Activated T-helper 9 cell treated with anti-CD3 and anti-CD28 coated beads, Interleukin-2, amount 50 U/mL, for 16 hours (primary cell): ENCODE data around the gene SLC8A2.
A peak's percentile ranks its signal among the peaks of the same experiment; 100 is the strongest.
"Not testable (repeated sequence)": the region's sequence is repeated elsewhere in the genome, so short reads cannot be mapped to it uniquely, and the experiment has no call there.

ENCODE experiments used
- DNase-seq: peaks from one replicate; pipeline ENCODE4 v3.0.0-alpha.2; 2020; ENCODE audit warnings: low read depth

SLC8A2 gene

DNA sequence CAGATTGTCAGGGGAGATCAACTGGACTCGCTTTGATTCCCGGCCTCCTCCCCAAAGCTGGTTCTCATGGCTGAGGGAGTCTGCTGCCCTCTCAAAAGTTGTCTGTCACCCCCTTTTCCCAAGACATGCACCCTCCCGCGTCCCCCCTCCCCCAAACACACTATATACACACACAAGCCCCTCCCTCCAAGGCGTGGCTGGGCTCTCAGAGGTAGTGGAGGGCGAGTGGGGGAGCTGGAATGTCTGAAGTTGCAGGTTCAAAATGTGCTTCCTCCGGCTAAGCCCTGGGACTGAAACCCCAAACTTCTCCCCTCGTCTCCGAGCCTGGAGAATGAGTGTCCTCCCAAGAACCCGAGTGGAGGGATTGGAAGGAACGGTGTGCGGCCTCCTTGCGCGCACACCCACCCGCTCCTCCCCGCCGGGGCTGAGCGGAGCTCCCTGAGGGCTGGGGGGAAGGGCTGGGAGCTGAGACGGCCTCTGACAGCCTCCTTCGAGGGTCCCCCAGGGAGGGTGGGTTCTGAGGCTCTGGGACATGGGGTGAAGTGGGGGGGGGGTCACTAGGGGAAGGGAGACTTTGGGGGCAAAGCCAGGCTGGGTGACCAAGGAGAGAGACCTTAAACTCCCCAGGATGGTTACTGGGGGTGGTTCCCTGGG, 42.4 kb downstream of the SLC8A2 start:
- DNase-seq: no peak

DNA sequence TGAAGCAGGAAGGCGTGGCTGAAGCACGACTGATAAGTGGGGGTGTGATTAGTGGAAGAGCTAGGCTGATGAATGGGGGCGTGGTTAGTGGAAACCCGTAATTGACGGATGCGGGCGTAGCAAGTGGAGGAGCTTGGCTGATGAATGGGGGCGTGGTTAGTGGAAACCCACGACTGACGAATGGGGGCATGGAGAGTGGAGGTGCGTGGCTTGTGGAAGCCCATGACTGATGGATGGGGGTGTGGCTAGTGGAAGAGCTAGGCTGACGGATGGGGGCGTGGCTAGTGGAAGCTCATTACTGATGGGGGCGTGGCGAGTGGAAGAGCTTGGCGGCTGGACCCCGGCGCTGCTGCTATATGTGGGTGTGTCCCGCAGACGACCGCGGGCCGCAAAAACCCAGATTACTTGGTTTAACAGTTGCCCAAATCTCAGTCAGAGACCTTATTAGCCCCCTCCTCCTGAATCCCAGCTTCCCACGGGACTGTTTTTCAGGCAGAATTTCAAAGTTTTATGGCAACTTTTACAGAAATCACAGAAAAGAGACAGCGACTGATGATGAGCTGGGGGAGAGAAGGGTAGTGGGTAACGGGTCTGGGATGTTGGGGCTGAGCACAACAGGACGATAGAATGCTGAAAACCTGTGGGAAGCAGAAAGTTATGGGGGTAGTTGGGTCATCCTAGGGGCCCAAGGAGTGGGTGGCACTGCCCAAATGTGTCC, 43.4 kb downstream of the SLC8A2 start:
- peak; percentile 61 for DNase-seq

DNA sequence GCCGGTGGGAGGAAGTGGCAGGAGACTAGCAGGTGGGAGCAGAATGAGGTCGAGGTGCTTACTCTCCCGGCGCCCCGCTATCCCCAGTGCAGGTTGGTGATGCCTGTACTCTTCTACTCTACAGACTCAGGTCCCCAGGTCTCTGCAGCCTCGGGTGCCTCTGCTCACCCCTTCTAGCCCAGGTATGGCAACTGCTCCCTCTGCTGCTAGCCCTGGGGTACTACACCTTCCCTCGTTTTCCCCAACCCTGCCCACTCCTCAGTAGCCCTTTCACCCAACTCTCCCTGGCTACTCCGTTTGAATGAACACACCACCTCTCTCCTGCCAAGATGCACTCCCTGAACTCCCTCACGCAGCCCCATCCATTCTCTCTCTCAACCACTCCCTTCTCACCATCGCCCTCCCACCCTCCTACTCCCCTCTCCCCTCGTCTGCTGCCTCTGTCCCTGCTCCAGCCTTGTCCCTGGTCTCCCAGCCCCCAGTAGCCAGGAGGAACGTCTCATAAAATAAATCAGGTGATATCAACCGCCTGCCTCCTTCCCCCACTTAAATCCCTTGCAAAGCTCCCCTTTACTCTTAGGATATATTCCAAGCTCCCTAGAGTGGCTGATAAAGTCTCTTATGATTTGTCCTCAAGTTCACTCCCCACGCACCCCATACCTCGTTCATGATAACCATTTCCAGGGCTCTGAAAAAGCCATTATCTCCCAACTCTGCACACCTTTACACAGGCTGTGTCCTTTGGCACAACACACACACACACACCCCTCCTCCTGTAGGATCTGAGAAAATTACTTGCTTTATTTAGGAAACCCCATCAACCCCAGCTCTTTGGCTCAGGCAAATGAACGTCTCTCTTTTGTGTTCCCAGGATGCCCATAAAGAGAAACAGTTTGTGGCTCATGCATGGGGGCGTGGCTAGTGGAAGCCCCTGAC, 44.2 kb downstream of the SLC8A2 start:
- peak; percentile 52 for DNase-seq

DNA sequence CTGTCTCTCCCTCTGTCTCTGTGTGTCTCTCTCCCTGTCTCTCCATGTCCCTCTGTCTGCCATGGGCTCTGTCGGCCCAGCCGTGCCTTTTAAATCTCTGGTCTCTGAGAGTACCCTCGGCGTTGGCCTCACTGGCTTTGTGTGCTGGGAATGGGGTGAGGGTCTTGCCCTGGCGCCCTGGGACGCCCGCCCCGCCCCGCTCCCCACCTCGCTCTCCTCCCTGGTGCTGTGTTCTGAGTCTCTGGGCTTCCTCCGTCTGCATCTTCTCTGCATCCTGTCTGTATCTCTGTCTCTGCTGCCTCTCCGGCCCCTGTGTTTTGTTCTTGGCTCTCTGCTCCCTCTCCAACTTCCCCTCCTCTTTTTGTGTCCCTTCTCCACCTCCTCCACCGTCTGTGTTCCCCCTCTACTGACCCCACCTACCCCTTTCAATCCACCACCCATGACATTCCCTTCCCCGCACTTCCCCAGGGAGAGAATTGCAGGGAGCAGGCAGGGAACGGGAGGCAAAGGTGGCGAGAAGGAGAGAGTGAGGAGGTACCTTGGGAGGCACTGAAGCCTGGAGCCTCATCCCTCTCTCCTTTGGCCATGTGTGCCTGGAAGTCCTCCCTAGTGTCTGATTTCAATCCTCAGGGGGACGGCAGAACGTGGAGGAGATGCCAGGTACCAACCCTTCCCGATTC, 48.4 kb downstream of the SLC8A2 start:
- DNase-seq: no peak

DNA sequence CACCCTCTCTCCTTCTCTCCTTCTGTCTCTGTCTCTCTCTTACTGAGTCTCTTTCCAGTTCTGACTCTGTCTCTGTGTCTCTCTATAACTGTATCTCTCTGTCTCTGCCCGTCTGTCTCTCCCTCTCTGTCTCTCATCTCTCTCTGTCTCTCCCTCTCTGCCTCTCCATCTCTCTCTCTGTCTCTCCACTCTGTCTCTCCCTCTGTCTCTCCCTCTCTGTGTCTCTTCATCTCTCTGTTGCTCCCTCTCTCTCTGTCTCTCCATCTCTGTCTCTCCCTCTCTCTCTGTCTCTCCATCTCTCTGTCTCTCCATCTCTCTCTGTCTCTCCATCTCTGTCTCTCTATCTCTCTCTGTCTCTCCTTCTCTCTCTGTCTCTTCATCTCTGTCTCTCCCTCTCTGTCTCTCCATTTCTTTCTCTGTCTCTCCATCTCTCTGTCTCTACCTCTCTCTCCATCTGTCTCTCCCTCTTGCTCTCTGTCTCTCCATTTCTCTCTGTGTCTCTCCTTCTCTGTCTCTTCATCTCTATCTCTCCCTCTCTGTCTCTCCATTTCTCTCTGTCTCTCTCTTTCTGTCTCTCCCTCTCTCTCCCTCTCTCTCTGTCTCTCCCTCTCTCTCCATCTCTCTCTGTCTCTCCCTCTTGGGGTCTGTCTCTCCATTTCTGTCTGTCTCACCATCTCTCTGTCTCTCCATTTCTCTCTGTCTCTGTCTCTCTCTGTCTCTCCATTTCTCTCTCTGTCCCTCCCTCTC, 49.1 kb downstream of the SLC8A2 start:
- no peak for DNase-seq

DNA sequence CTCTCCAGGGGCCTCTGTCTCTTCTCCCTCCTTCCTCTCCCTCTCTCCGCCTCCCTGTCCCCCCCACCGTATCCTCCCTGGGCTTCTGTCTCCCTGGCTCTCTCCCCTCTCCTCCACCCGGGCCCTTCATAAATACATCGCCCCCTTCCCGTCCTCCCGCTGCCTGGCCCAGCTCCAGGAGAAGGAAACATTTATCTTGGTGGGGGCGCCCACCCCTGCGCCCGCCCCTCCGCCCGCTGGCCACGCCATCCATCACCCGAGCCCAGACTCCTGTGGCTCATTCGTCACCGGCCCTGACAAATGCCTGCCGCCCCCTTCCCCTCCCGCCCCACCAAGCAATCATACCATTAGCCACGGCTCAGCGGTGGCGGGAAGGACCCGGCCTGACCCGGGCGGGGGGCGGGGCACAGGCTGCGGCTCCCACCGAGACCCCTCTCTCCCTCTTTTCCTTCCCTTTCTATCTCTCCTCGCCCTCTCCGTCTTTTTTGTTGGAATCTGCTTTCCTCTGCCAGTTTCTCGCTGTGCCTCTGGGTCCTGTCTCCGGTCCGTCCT, 49.8 kb downstream of the SLC8A2 start:
- DNase-seq: no peak

DNA sequence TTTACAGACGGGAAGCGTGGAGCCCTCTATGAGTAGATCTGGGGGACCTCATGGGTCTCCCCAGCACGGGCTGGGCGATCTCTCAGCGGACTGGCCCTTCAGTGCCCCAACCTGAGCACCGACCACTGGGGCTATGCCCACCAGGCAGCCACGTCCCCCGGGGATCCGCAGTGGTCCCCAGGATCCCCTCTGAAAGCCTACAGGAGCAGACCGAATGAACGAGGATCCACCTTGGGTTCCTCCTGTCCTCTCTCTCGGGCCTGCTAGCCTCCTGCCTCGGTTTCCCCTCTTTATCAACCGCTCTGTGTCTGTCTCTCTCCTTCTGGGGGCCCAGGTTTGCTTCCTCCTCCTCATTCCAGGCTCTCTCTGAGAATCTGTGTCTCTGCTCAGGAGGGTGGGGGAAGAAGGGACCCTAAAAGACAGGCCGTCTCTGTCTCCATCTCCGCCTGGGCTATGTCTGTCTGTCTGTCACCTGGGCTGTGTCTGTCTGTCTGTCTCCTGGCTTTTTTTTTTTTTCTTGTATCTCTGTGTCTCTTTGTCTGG, 50.4 kb downstream of the SLC8A2 start:
- DNase-seq: no peak

DNA sequence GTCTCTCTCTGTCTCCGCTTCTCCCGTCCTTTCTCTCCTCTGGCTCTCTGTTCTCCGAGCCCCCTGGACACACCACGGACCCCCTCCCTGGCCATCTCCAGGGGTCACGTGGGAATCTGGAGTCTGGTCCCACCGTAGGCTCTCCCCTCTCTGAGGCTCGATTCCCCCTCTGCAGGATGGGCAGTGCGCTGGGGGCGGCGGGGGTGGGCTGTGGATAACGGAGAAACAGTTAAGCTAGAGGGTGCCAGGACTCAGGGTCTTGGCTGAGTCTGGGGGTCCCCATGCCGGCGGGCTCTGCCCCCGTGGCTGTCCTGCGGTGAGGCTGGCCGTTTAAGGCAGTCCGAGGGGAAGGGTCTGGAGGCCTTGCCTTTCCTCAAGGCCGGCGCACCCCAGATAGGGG, 51.9 kb downstream of the SLC8A2 start:
- no peak for DNase-seq

DNA sequence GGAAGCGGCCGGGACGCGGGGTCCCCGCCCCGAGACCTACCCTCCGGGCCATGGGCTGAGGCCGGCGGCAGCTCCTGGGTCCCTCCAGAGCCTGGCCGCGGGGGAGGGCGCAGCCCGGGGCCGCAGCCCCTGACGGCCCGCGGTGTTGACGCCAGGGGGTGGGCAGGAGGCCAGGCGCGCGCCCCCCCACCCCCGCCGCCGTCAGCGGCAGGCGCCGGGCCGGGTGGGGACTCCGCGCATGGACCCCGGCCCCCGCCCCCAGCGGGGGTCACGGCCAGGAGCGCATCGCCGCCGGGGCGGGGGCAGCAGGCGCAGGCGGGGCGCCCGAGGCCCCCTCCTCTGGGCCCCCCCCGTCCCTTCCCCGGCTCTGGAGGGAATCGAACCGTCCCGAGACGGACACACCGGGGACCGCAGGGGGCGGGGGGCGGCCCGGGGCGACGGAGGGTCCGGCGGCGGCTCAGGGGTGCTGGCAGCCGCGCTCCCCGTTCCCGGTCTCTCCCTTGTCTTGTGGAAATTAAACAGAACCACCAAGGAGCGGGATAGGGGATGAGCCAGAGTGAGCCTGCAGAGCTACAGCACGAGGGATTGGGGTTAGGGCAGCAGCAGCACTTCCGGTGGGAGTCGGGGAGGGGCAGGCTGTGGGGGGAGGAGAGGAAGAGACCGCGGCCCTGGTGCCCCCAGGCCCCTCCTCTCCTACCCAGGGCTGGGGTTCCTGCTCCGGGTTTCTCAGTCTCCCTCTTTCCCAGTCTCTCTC, 52.5 kb downstream of the SLC8A2 start, which contains the start of gene MEIS3:
TSS of gene MEIS3 (minus strand) at position 498 of the 754 bp plus-strand sequence. CDS start at position 52, 446 bp downstream.
- DNase-seq: no peak

DNA sequence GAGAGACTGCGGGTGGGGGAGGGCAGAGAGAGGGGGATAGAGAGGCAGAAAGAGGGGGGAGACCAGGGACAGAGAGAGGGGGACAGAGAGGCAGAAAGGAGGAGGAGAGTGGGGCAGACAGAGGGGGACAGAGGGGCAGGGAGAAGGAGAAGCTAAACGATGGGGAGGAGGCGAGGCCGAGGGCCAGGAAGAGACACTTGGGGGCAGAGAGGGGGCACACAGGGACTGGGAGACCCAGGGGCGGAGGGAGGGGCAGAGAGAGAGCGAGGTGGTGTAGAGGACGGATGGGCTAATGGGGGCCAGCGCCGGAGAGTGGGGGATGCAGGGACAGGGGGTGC, 53.0 kb downstream of the SLC8A2 start:
- no peak for DNase-seq

DNA sequence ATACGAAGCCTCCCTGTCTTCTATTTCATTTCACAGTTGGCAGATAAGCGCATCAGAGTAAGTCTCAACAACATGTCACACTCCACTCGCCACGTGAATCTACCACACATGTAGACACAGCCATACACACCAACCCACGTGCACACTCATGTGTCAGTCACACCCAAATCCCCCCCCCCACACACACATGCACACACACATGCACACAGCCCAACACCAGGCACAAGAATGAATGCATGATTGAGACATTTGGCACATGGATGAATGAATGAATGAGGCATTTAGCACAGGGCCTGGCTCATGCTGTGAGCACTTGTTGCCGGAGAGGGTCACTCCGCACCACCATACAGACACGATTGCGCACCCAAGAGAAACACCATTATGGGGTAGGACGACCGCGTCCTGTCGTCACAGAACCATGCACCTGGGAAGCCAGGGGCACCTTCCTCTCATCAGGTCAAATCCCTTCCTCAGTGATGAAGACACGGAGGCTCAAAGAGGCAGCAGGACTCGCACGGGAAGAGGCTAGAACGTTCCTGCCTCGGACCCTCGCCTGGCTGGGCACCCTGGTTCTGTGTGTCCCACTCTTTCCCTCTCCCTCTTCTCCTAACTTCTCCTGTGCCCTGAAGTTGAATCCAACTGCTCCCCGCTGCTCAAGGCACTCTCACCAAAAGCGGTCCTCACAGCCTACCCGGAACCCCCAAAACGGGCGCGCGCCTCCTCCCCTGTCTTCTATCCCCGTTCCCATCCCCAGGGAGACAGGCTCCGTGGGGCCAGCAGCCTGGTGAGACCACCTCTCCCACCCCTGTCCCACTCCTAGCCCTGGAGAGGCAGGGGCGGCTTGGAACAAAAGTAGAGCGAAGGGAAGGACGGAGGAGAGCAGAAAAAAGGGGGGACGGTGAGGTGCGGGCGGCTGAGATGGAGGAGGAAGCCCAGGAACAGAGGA, 53.7 kb downstream of the SLC8A2 start:
- DNase-seq: no peak

DNA sequence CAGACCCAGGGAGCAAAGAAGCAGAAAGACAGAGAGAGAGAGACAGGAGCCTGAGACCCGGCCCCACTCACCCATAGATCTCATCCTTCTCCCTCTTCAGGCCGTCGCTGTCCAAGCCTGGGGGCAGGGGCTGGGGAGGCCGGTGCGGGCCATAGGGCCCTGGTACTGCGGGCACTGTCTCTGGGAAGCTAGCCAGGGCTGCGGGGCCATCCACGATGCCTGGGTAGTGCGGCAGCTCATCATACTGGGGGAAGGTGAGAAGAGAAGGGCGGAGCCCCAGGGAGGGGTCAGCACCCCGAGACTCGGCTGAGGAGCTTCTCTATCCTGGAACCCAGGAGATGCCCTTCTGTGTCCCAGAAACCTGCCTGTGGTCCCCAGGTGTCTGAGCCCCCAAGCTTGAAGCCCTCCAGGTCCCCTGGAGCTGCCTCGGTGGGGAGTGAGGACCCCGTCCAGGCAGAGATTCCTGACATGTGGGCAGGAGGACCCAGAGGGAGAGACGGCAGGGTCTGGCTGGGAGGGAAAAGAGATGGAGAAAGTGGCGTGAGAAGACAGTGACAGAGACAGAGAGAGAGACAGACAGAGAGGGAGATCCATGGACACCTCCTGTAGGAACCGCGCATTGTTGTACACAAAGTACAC, 54.5 kb downstream of the SLC8A2 start:
- no peak for DNase-seq

DNA sequence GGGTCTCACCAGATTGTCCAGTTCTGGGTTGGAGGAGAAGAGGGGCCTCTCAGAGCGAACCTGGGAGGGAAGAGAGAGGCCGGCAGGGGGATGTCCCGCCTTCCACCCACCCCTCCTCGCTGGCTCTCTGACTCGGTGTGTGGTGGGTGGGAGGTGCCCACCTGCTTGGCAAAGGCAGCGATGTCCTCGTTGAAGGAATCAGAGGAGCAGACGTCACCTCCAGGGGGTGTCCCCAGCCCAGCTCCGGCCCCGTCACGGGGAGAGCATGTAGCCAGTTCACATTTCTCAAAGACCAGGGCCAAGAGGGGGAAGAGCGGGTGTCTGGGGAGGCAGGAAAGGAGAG, 55.1 kb downstream of the SLC8A2 start:
- DNase-seq: no peak

DNA sequence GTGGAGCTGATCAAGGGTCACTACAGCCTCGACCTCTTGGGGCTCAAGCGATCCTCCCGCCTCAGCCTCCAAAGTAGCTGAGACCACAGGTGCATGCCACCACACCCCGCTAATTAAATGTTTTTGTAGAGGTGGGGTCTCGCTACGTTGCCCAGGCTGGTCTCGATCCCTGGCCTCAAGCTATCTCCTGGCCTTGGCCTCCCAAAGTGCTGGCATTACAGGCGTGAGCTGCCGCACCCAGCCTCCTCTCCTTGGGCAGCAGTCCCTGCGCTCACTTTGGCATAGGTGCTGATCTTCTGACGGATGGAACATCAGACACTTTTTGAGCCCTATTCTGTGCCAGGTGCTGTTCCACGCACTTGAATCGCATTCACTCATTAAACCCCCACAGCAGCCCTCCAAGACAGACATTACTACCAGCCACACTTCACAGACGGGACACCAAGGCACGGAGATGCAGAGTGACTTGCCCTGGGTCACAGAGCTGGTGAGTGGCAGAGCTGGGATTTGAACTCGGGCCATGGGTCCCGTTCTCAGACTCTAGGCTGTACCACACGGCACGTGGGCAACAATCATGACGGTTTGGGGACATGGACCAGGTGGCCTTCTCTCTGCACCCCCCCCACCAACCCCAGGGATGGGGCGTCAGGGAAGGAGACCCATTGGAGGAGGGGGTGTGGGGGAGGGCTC, 55.6 kb downstream of the SLC8A2 start:
- DNase-seq: no peak

DNA sequence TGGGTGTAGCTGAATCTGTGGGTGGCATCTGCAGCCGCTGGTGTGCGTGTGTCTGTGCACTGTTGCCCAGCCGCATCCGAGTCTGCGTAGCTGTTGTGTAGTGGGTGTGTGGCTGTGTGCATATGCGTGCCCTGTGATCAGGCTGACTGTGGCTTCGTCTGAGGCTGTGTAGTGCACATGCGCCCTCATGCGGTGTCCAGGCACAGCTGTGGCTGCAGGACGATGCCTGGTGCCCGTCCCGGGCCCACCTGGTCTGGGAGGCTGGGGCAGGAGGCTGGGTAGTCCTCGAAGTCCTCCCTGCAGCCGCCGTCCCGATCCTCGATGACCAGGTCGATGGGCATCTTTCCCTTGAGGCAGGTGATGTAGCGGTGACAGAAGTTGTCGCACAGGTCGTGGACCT, 57.2 kb downstream of the SLC8A2 start:
- DNase-seq: no peak

DNA sequence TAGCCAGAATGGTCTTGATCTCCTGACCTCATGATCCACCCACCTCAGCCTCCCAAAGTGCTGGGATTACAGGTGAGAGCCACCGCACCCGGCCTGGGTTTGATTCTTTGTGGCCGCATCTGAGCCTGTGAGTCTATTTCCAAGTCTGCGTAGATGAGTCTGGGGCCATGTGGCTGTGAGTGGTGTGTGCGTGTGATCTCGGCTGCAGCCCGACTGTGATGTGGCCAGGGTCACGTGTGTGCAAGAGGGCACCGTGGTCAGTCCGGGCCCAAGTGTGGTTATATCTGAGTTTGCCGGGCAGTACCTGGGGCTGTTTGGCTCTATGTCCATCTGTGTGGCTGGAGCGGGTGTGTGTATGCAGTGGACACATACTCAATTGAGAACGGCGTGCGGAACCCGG, 57.8 kb downstream of the SLC8A2 start:
- no peak for DNase-seq

DNA sequence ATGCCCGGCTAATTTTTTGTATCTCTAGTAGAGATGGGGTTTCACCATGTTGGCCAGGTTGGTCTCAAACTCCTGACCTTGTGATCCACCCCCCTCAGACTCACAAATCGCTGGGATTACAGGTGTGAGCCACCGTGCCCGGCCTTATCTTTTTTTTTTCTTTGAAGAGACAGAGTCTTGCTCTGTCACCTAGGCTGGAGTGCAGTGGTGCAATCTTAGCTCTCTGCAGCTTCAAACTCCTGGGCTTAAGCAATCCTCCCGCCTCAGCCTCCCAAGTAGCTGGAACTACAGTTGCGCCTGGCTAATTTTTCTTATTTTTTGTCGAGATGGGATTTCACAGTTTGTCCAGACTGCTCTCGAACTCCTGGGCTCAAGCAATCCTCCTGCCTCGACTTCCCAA, 60.0 kb downstream of the SLC8A2 start:
- not testable (repeated sequence) for DNase-seq

DNA sequence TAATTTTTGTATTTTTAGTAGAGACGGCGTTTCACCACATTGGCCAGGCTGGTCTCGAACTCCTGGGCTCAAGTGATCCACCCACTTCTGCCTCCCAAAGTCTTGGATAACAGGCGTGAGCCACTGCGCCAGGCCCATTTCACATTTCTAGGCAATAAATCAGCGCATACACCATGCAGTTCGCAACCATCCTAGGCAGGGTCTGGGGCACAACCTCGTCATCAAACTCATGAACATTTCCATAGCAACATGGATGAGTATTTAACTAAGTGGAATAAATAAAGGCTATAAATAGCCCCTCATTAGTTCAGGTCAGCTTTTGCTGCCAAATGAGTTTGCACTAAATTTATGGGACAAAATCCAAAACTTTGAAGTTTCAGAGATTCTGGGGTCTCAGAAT, 60.6 kb downstream of the SLC8A2 start:
- DNase-seq: no peak
